Globus pallidus (tissue), 1 donor: ENCODE data around the gene PIK3R3.

Experiments used
- DNase-seq: peaks from one replicate; pipeline ENCODE4 v3.0.0-alpha.2; 2015; ENCODE audit warnings: low spot score

The PIK3R3 gene

DNA sequence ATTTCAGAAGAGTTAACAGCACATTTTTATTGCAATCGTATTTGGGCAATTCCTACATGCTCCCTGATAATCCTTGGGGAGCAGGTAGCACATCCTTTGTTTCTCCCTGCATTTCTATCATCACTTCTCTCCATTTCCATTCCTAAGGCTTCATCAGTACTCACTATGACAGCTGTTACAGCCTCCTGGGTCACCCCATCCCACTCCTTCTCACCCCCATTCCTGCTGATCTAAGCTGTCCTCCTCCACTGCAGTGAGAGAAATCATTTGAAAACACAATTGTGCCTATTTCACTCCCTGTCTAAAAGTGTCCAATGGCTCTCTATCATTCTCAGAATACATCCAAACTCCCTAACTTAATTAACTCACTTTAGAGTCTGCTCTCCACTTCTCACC lies 25.5 kb upstream of the PIK3R3 start:
- DNase-seq, result no peak

- no peak for DNase-seq
These were observed 21.3 kb upstream of the PIK3R3 start for GRCh38 chr1:46153732-46154131.

GRCh38 chr1:46153228-46153627 lies 20.8 kb upstream of the PIK3R3 start:
- no peak for DNase-seq

DNA sequence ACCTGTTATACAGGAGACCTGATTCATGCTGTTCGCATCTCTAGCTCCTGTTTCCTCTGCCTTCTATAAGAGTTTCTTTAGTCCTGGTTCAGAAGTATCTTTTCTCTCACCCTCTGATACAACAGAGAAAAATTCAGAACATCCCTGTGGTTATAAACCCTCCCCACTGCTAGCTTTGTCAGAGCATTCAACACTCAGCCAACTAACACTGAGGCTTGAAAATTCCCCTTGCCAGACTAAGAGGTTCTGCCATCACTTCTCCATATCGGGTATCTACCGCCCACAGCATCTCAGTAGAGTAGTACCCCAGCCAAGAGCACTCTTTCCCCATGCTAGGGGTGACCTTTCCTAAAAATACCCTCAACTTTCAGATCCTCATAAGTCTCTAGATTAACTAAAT lies 19.6 kb upstream of the PIK3R3 start:
- DNase-seq, result no peak

- DNase-seq, result no peak
These were observed 17.7 kb upstream of the PIK3R3 start for GRCh38 chr1:46150085-46150484.

GRCh38 chr1:46148318-46148717 lies 15.9 kb upstream of the PIK3R3 start:
- DNase-seq, result no peak

- no peak for DNase-seq
These were observed 5.5 kb upstream of the PIK3R3 start for GRCh38 chr1:46137916-46138315.

- no peak for DNase-seq
These were observed 4.3 kb upstream of the PIK3R3 start for GRCh38 chr1:46136711-46137110.

GRCh38 chr1:46134660-46135331 lies 2.4 kb upstream of the PIK3R3 start:
- DNase-seq, result no peak

DNA sequence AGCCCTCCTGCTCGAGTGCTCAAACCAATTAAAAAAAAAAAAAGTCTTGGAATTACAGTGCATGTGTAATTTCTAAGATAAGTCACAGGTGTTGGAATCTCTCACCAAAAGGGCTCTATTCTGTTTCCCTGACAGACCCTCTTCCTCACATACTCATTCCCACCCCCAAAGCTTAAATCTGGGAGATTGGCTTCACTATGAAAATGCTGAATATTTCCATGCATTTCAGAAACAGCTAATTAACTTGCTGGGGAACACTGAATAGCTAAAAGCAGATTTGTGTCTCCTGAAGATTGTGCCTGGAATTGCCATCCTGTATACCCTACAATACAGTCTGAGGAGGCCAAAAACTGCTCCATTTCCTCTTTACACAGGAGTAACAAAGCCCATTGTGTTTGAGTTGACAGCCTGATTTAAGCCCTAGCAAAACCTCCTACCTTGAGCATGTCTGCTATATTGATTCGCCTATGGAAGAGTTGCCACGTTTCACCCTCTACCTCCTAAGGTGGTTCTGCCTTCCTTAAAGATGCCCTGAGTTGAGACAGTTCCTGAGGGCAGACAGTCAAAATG lies 1.4 kb upstream of the PIK3R3 start:
- no peak for DNase-seq

- no peak for DNase-seq
These were observed 791 bp upstream of the PIK3R3 start for GRCh38 chr1:46133181-46133658.

GRCh38 chr1:46131712-46132528 lies 509 bp downstream of the PIK3R3 start:
- peak; percentile 49 for DNase-seq

- DNase-seq, result peak; percentile 20
These were observed 1.3 kb downstream of the PIK3R3 start for GRCh38 chr1:46131093-46131492.

DNA sequence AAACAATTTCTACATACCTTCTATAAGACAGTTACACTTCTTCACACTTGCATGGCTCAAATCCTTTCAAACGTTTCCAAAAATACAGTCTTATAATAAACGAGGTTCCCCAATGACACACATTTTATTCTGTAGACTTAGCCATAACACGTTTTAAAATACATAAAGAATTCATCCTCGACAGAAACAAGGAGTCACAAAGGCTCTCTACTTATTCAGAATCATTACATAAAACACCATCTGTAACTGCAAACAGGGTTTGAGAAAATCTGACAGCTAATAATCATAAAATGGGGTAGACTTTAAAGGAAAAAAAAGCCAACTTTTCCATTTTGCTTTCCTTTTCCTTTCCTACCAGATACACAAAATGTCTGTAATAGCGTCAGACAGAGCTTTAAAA lies 1.8 kb downstream of the PIK3R3 start:
- no peak for DNase-seq

- DNase-seq, result no peak
These were observed 2.3 kb downstream of the PIK3R3 start for GRCh38 chr1:46130121-46130520.

DNA sequence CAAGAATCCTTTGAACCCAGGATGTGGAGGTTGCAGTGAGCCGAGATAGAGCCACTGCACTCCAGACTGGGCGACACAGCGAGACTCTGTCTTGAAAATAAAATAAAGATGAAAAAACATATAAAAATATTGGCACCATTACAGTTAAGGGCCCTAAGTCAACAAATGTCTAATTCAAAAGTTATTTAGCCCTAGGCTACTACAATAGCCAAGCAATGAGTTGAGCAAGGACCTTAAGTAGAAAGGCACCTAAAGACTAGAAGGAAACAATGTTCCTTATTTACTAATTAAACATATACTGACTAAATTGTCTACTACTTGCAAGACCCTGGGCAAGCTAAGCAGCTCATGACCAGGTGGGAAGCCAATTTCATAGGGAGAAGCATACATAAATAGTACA lies 4.1 kb downstream of the PIK3R3 start:
- no peak for DNase-seq

- DNase-seq, result no peak
These were observed 13.6 kb downstream of the PIK3R3 start for GRCh38 chr1:46118856-46119255.

GRCh38 chr1:46117810-46118494 lies 14.5 kb downstream of the PIK3R3 start:
- DNase-seq, result no peak

- DNase-seq, result no peak
These were observed 17.4 kb downstream of the PIK3R3 start for GRCh38 chr1:46114925-46115603.

GRCh38 chr1:46113948-46114347 lies 18.5 kb downstream of the PIK3R3 start:
- no peak for DNase-seq

- no peak for DNase-seq
These were observed 20.3 kb downstream of the PIK3R3 start for GRCh38 chr1:46112108-46112507.

- DNase-seq, result no peak
These were observed 21.9 kb downstream of the PIK3R3 start for GRCh38 chr1:46110521-46110920.
